Fibroblast of peridontal ligament (primary cell): ENCODE data around the gene SUGT1.
A peak's percentile ranks its signal among the peaks of the same experiment; 100 is the strongest.
"Not testable (repeated sequence)": the region's sequence is repeated elsewhere in the genome, so short reads cannot be mapped to it uniquely, and the experiment has no call there.

Experiments used
- DNase-seq: peaks from one replicate; pipeline ENCODE4 v3.0.0-alpha.2; 2010; ENCODE audit errors: extremely low read depth

SUGT1 gene

GRCh38 chr13:52652196-52652979, at the start of gene SUGT1:
Gene SUGT1, plus strand, starts transcription at chr13:52652836. Its CDS starts 85 bp downstream, at chr13:52652921.
- peak; percentile 97 for DNase-seq

DNA sequence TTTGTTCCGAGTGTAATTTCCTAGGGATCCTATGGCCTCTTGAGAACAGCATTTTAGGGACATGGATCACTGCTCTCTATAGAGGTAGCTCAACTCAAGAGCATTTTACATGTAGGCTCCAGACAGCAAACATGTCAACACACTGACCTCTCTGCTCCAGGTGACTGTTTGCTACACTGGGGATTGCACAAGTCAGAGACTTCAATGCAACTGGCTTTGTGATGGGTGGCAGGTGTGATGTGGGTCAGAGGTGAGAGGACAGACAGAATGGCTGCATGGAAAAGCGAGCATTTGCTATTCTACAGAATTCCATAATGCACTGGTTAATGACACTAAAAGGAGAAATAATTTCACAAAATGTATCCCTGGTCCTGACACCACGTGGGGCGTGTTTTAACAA, 49.3 kb upstream of the SUGT1 start:
- DNase-seq = not testable (repeated sequence)

DNA sequence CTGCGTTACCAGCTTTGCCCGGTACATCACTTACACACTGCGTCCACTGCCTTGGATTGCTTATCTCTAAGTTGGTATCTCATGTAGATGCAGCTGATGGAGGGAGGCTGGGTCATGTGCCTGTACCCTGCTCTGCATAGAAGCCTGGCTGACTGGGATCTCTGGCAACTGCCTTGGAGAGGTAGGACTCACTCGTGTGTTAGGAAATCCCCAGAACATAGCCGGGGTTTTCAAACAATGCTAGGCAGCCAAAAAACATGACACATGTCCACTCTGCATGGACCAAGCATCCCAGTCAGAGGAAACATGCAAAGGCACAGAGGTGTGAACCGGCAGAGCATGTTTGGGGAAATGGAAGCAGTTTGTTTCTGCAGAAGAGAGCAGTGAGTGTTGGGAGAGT, 46.5 kb upstream of the SUGT1 start:
- not testable (repeated sequence) for DNase-seq

GRCh38 chr13:52606795-52607194, 45.8 kb upstream of the SUGT1 start:
- peak; percentile 21 for DNase-seq

GRCh38 chr13:52608184-52608583, 44.5 kb upstream of the SUGT1 start:
- not testable (repeated sequence) for DNase-seq

- peak; percentile 58 for DNase-seq
Observed at GRCh38 chr13:52609013-52609606, 43.5 kb upstream of the SUGT1 start.

DNA sequence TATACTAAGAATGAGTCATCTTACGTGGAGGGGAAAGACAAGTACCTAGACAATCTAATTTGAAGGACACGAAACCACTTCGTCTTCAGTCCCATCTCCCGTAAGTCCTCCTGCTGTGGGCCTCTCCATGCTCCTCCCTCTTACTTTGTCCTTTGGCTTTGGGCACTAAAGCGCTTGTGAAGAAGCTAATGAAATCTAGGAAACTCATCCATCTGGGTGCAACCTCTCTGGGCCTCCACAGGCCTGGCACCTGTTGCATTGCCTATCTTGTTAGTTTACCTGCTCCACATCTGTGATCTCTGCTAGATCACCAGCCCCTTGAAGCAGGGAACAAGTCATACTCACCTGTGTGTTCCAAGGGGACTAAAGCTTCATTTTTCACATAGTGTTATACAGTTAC, 42.5 kb upstream of the SUGT1 start:
- DNase-seq = not testable (repeated sequence)

GRCh38 chr13:52615134-52615801, 37.4 kb upstream of the SUGT1 start:
- DNase-seq = no peak

- DNase-seq = no peak
Observed at GRCh38 chr13:52615812-52616211, 36.8 kb upstream of the SUGT1 start.

DNA sequence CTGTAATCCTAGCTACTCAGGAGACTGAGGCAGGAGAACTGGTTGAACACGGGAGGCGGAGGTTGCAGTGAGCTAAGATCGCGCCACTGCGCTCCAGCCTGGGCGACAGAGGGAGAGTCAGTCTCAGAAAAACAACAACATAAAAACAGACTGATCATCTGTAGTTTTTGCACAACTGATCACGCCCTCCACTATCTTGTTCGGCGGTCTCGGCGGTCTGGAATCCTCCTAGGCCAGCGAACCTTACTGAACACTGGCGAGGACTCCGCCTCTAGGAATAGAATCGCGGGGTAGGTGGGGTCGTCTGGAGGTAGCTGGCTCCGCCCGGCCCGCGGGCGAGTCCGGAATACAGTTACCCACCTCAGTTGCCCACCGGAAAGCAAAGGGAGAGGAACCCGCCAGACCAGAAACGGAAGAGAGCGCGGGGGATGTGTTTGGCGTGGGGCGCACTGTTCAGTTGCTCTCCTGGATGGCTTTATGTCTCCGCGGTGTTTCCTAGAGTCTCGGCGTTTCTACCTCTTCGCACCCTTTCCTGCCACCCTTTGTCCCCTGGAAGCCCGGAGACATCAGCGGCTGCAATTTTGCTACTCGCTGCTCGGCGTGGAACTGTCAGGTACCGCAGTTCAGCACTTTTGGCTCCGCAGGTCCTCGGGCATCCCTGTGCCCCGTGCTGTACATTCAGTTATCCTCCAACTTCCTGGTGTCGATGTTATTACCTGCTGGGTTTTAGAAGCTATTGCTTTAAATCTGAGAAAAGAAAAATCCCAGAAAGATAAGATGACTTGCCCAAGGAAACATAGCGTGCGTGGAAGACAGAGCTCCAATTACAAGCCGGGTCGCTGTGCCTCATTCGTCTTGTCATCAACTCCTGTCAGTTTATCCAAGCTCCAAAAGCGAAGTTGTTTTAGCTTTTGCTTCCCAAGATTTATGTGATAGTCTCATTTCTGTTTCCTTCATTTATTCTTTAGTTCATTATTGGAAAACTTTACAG, 35.3 kb upstream of the SUGT1 start:
- DNase-seq = peak; percentile 78

GRCh38 chr13:52631083-52631690, 21.4 kb upstream of the SUGT1 start:
- DNase-seq = not testable (repeated sequence)

DNA sequence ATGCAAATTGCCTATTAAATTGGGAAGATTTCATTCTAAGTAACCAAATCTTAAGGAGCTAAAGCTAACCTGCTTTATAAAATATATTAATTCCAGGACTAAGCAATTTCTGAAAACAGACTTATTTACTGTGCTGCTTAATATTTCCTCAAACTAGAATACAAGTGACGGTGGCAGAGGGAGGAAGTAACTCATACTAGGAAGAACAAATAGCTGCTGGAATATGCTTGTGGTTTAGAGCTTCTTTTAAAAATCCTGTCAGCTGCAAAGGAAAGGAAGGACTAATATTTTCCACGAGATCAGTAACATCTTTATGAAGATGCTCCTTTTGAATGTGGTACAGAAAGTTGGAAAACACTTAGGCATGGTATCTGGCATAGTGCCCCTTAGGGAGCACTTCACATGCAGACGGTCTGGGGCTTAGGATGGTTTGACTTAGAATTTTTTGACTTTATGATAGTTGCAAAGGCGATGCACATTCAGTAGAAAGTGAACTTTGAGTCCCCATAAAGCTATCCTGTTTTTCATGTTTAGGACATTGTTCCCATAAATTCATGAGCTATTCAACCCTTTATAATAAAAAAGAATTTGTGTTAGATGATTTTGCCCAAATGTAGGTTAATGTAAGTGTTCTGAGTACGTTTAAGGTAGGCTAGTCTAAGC, 13.8 kb upstream of the SUGT1 start:
- DNase-seq = no peak

DNA sequence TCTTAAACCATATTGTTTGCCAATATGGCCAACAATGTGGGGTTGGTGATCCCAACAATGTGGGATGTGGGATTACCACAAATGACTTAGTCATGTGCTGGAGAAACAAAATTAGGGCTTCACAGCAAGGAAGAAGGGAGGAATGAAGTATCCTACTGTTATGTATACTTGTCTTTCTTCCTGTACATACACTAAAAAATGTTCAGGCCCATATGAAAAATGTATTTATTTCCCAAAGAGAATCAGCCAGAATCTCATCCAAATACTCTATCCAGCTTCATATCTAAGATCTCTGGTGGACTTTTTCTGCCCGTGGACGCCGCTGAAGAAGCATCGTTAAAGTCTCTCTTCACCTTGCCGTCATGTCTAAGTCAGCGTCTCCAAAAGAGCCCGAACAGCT, 10.5 kb upstream of the SUGT1 start, which contains the start of gene HNRNPA1L2:
HNRNPA1L2 (plus strand) TSS at position 301 of the 400 bp plus-strand sequence; CDS start at position 363, 62 bp downstream.
- no peak for DNase-seq

- DNase-seq = peak; percentile 69
Observed at GRCh38 chr13:52644108-52644507, 8.5 kb upstream of the SUGT1 start.

- no peak for DNase-seq
Observed at GRCh38 chr13:52646967-52647366, 5.7 kb upstream of the SUGT1 start.

DNA sequence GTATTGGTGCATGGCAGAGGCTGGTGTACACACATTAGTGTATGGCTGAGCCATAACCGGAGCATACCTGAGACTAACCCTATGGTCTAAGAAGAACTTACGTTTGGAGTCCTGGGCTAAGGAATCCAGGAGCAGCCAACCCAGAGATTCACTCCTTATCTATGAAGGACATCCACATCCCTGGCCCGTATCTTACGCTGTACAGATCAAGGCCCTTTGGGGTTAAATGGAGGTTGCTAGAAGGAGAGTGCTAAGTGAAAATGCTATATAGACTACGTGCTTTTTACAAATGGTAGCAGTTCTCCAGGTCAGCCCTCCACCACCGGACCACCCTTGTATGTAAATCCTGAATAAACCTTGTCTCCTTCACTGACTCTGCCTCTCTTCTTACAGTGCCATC, 1.9 kb upstream of the SUGT1 start:
- DNase-seq = no peak

DNA sequence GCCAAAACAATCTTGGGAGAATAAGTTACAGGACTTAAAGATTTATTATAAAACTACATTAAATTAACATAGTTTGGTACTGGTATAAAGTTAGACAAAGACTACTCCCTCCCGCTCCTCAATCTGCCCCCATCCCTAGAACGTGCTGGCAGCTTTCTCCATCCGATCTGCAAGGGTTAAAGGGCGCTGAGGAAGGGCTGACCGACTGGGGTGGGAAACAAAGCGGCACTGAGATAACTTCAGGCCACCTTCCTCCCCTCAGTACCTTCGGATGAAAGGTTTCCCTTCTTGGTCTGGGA, 790 bp upstream of the SUGT1 start:
- no peak for DNase-seq

DNA sequence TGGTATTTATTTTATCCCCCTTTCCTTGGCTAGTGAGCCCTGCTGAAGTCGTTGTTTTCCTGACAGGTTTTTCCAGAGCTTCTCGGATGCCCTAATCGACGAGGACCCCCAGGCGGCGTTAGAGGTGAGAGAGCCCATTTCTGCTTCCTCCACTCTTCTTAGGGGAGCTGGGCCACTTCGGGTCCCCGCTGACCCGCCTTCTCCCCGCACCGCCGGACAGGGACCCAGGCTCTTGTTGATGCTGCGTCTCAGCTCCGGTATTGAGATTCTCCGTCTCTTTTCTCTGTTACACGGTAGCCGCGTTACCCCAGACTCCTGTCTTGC, 306 bp downstream of the SUGT1 start:
- DNase-seq = no peak

DNA sequence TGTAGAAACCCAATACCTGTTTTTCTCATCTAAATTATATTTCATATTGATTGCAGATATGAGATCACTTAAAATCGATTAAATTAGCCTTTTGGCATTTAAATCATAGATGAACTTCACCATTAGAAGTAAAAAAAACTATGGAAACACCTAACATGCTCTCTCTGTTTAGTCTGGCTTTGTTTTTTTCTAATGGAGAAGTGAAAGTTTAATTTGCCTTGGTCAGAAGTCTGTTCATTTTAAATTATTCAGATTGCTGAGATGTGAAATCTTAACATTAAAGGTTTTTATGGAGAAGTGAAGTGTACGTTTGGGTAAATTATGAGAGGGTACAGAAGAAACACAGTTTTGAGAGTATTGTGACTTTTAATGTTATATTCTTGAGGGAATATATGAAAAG, 6.7 kb downstream of the SUGT1 start:
- DNase-seq = no peak

- DNase-seq = no peak
Observed at GRCh38 chr13:52664272-52664671, 11.6 kb downstream of the SUGT1 start.

GRCh38 chr13:52665325-52665724, 12.7 kb downstream of the SUGT1 start:
- peak; percentile 38 for DNase-seq
